DMS53 treated with DMSO at 0.1 percent for 48 hours (cell line): ENCODE results near the gene CFAP46.
"Not testable (repeated sequence)": the region's sequence is repeated elsewhere in the genome, so short reads cannot be mapped to it uniquely, and the experiment has no call there.

Source experiments
- DNase-seq: peaks from one replicate; lab custom pipeline; 2025; ENCODE audit not compliant: unreplicated experiment; lab: John Stamatoyannopoulos, UW

CFAP46 gene

DNA sequence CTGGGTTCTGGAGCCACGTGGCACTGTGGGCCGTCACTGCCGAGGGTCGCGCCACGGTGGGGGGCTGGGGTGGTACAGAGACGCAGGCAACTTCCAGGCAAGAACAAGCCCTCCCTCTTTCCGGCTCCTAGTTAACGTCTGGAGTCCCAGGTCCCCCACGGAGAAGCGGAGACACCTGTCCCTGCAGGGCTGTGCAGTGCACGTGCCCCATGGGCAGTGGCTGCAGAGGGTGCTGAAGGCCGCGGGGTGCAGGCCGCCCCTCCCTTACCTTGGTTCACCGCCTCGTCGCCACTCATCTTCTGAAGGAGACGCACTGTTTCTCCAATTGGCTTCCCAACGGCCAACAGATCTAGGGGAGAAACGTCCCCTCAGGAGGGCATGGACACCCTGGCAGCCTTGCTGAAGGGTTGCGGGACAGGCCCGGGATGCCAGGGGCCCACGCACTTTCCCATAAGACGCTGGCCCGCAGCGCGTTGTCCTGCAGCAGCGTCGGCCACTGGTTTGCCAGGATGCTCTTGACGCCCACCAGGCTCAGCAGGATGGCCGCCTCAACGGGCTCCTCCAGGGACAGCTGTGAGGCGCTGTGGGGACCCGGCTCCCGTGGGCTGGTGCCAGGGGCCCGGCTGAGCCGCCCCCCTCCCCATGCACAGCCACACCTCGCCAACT, 132.1 kb downstream of the CFAP46 start:
- no peak for DNase-seq

DNA sequence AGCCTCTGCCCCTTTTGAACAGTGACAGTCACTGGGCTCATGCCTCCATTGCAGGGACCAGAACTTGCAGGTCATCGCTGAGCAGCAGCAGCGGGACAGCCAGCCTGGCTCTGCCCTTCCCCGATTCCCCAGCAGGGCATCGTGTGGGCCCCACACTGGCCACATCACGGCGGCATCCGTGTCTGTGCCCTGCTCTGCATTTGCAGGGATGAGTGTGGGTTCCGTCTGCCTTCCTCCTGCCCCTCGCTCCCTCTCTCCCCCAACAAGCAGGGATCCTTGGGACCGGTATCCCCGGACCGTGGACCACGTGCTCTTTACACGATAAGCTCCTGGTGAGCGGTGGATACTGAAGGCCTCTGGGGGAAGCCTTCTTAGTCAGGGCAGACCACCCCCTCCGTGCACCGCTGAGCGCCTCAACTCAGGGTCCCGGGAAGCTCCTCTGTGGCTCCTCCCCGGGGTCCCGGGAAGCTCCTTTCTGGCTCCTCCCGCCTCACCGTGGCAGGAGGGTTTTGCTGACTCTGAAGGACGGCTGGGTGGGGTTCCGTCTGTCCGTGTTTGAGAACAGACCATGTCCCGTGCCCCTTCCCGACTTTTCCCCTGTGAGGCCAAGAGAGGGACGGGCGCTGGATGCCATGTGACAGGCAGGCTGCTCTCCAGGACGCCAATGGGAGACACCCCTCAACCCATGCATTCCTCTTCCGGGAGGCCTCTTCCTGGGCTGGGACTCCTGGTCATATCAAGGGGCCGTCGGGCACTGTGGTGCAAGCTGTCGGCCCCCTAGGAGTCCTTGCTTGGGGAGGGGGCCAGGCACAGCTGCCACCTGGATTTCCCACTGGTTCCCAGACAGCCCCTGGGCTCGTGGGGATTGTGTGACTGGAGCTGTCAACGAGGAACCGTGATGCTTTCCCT, 132.9 kb downstream of the CFAP46 start:
- DNase-seq, result no peak

DNA sequence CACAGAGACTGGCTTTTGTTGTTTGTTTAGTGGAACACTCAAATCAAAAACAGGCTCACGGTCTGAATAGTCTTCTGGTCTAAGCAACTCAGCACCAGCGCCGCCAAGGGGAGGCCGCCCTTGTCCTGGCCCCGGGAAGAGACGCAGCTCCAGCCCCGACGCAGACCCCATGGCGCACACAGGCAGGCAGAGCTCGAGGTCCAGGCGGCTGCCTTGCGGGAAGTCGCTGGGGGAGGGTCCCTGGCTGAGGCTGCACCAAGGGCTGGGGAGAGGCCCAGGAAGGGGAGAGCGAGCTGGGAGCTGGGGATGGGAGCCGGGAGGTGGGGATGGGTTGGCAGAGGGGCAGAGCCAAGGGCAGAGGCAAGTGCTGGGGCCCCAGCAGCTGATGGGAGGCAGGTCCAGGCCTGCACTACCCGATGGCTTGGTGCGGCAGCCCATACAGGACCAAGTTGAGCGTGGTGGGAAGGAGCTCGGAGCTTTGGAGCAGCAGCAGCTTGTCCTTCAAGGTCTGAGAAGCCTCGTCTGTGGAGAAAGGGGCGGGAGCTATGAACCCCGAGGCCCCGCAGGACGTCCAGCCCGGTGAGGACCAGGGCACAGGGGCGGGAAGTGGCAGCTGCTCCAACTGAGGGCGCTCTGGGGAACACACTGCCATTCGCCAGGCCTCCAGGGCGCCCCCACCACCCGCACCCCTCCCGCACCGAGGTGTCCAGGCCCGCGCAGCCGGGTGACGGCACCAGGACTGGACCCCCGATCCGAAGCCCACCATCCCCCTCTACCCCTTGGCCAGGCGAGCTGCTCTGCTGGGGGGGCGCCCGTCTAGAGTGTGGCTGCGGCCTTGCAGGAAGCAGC, 133.8 kb downstream of the CFAP46 start:
- no peak for DNase-seq

DNA sequence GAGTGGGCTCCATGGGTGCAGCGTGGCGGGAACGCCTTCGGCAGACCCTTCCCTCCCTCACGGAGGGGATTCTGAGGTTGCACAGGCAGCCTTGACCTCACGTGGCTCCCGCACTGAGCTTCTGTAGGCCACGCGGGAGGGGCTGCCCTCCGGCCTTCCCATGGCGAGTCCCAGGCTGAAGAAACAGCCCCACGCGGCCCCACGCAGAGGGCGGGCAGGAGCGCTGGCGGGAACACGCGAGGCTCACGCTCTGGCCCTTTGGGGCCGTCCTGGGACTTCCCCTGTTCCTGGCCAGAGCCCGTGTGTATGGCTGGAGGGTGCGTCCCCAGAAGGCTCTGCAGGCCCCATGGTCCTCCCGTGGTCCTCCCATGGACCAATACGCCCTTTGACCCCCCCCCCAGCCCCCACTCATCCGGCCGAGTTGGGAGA, 134.7 kb downstream of the CFAP46 start:
- DNase-seq, result no peak

GRCh38 chr10:132806561-132807003, 135.8 kb downstream of the CFAP46 start:
- no peak for DNase-seq

GRCh38 chr10:132806110-132806509, 136.3 kb downstream of the CFAP46 start:
- DNase-seq, result no peak

DNA sequence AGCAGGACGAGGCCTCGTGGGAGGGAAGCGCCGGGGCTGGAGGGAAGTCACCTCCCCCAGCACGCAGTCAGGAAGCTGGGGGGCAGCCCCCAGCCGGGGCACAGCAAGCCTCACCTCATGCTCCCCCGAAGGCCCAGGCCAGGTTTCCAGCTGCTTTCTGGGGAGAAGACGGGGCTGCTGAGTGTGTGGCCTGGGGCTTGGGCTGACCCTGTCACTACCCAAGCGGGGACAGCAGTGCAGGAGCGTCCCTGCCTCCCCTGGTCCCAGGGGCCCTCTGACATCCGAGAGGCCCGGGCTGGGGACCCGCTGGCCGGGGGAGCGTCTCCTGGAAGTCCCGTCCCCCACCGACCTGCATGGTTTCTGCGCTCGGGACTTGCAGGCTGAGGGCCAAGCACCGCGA, 136.8 kb downstream of the CFAP46 start:
- no peak for DNase-seq

- no peak for DNase-seq
Observed at GRCh38 chr10:132804785-132805426, 137.5 kb downstream of the CFAP46 start.

GRCh38 chr10:132804287-132804686, 138.1 kb downstream of the CFAP46 start:
- DNase-seq, result no peak

- DNase-seq, result no peak
Observed at GRCh38 chr10:132803416-132804210, 138.8 kb downstream of the CFAP46 start.

- DNase-seq, result no peak
Observed at GRCh38 chr10:132802694-132803320, 139.6 kb downstream of the CFAP46 start.

GRCh38 chr10:132802048-132802447, 140.3 kb downstream of the CFAP46 start:
- DNase-seq, result no peak

- DNase-seq, result no peak
Observed at GRCh38 chr10:132799865-132800264, 142.5 kb downstream of the CFAP46 start.

GRCh38 chr10:132798876-132799275, 143.5 kb downstream of the CFAP46 start:
- DNase-seq, result no peak

- no peak for DNase-seq
Observed at GRCh38 chr10:132798403-132798802, 144.0 kb downstream of the CFAP46 start.

DNA sequence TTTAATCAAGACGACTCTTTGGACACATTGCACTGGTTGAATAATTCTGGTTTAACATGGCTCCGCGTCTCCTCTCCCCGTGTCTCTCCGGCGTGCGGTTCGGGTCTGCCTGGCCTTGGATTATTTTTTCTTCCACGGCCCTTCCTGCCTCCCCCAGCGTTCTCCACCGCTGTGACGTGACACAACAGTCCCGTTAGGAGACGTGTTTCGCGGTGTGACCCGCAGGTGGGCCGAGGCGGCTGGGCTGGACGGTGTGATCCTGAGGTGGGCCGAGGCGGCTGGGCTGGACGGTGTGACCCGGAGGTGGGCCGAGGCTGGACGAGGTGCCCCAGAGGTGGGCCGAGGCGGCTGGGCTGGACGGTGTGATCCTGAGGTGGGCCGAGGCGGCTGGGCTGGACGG, 144.4 kb downstream of the CFAP46 start:
- DNase-seq, result not testable (repeated sequence)

- no peak for DNase-seq
Observed at GRCh38 chr10:132796846-132797245, 145.5 kb downstream of the CFAP46 start.

- DNase-seq, result no peak
Observed at GRCh38 chr10:132793871-132794849, 148.2 kb downstream of the CFAP46 start.
